K562 (cell line): ENCODE data around the gene LY6G6F. TPM values are rescaled to one million over a fixed set of nuclear protein-coding genes. Genes with fewer than 3 reads are reported as not detected.

Experiments
- CHD2 ChIP-seq: IDR thresholded peaks from 2 replicates; pipeline ENCODE4 v1.6.1; 2011; ENCODE audit warnings: low read depth, low read length
- CREB1 ChIP-seq, 2 experiments: sonication (generic) in 1 of 2; formaldehyde crosslinking in 1 of 2; IDR thresholded peaks; 2 replicates each; pipeline versions ENCODE4 v1.6.1 to v1.8.0; 2012 to 2022; ENCODE audit warnings: inconsistent platforms in 1 of 2, mild to moderate bottlenecking in 1 of 2, missing genetic modification reagents in 1 of 2, moderate library complexity in 1 of 2
- DPF2 ChIP-seq: fragments of 450-650 bp; IDR thresholded peaks from 2 replicates; pipeline ENCODE4 v1.6.1; 2016
- ETV5 ChIP-seq: sonication (generic); formaldehyde crosslinking; IDR thresholded peaks from 2 replicates; pipeline ENCODE4 v1.4.0; 2020; ENCODE audit warnings: low read depth, mild to moderate bottlenecking, missing genetic modification reagents
- GTF2F1 ChIP-seq: IDR thresholded peaks from 2 replicates; pipeline ENCODE4 v1.6.1; 2011; ENCODE audit warnings: low read depth, low read length, improper control_type of control experiment
- HDAC1 ChIP-seq, 2 experiments: fragments of 450-650 bp; IDR thresholded peaks; 2 replicates each; pipeline ENCODE4 v1.6.1; 2016 to 2017; ENCODE audit warnings: inconsistent platforms in 1 of 2, mild to moderate bottlenecking in 1 of 2, moderate library complexity in 1 of 2
- HIVEP1 ChIP-seq: fragments of 250-450 bp; sonication (Bioruptor Pico); IDR thresholded peaks from 2 replicates; pipeline ENCODE4 v1.4.0; 2020; ENCODE audit warnings: mild to moderate bottlenecking
- HMG20B ChIP-seq: fragments of 250-450 bp; sonication (Bioruptor Pico); IDR thresholded peaks from 2 replicates; pipeline ENCODE4 v1.5.0; 2021; ENCODE audit warnings: mild to moderate bottlenecking
- MAZ ChIP-seq, 2 experiments: fragments of 450-650 bp in 1 of 2; sonication (generic) in 1 of 2; formaldehyde crosslinking; IDR thresholded peaks in 1 of 2; conservative IDR thresholded peaks in 1 of 2; 2 replicates each; pipeline versions ENCODE4 v1.4.0 to v1.5.0; 2020; ENCODE audit warnings: mild to moderate bottlenecking in 1 of 2, missing genetic modification reagents in 1 of 2
- POLR2B ChIP-seq: fragments of 450-650 bp; IDR thresholded peaks from 2 replicates; pipeline ENCODE4 v1.6.1; 2018; ENCODE audit warnings: low read depth; ENCODE audit not compliant: partially characterized antibody
- SAFB ChIP-seq: fragments of 200-400 bp; formaldehyde crosslinking; IDR thresholded peaks from 2 replicates; pipeline ENCODE4 v1.6.1; 2017; ENCODE audit warnings: low read depth, low read length, borderline replicate concordance
- TBL1XR1 ChIP-seq, 2 experiments: IDR thresholded peaks; 2 replicates each; pipeline ENCODE4 v1.6.1; 2012; ENCODE audit warnings: improper control_type of control experiment in 2 of 2, low read length in 2 of 2, mild to moderate bottlenecking in 1 of 2
- XRCC3 ChIP-seq: fragments of 450-650 bp; IDR thresholded peaks from 2 replicates; pipeline ENCODE4 v1.6.1; 2017; ENCODE audit warnings: mild to moderate bottlenecking, moderate library complexity
- ZC3H8 ChIP-seq: fragments of 450-650 bp; IDR thresholded peaks from 2 replicates; pipeline ENCODE4 v1.6.1; 2017
- ZKSCAN1 ChIP-seq: fragments of 150-350 bp; IDR thresholded peaks from 2 replicates; pipeline ENCODE4 v1.6.1; 2016; ENCODE audit warnings: low read depth, low read length
- ZNF124 ChIP-seq: sonication (generic); formaldehyde crosslinking; IDR thresholded peaks from 2 replicates; pipeline ENCODE4 v1.8.1; 2022; ENCODE audit warnings: missing genetic modification reagents
- ZNF324 ChIP-seq: fragments of 250-450 bp; sonication (Bioruptor Pico); IDR thresholded peaks from 2 replicates; pipeline ENCODE4 v1.4.0; 2020; ENCODE audit warnings: mild to moderate bottlenecking
- ZNF644 ChIP-seq: fragments of 200-800 bp; sonication (Bioruptor generic); IDR thresholded peaks from 2 replicates; pipeline ENCODE4 v1.6.1; 2016; ENCODE audit warnings: low read depth, missing genetic modification characterization, missing compliant biosample characterization
- polyA plus RNA-seq, 8 experiments: library from polyadenylated mRNA; depleted of rRNA in 4 of 8; stranded (reverse) in 5 of 8; unstranded in 3 of 8; fragments of >200 nt; fragmentation: Nextera tagmentation in 2 of 8; fragmentation: Illumina TruSeq in 1 of 8; extraction: Ambion mirVana in 2 of 8; extraction: Trizol in 1 of 8; gene quantifications; 2 replicates each; pipeline versions ENCODE4 v1.2.1 to v1.2.3, GENCODE V29; 2011 to 2014; ENCODE audit warnings: inconsistent platforms in 1 of 8, missing spikeins in 1 of 8
- total RNA-seq, 7 experiments: library from RNA; depleted of rRNA in 6 of 7; stranded (reverse); fragments of >200 nt in 6 of 7; fragmentation: Illumina TruSeq in 2 of 7; extraction: Trizol in 2 of 7; gene quantifications; 2 replicates each; pipeline versions ENCODE4 v1.2.1 to v1.2.3, GENCODE V29; 2011 to 2021; ENCODE audit warnings: low replicate concordance in 1 of 7
- TF ChIP-seq, protein P1 (sequence below): fragments of 250-450 bp; sonication (Bioruptor Pico); IDR thresholded peaks from 2 replicates; pipeline ENCODE4 v1.8.0; 2021; ENCODE audit warnings: moderate library complexity, mild to moderate bottlenecking, inconsistent platforms
- TF ChIP-seq, protein P2 (sequence below), 3 experiments: IDR thresholded peaks in 2 of 3; conservative IDR thresholded peaks in 1 of 3; 2 replicates each; pipeline ENCODE4 v1.5.1; 2011 to 2012; ENCODE audit warnings: low read length in 3 of 3, mild to moderate bottlenecking in 3 of 3, control low read depth in 2 of 3, improper control_type of control experiment in 1 of 3, inconsistent platforms in 1 of 3, low read depth in 1 of 3, mixed read lengths in 1 of 3, moderate library complexity in 1 of 3; ENCODE audit not compliant: insufficient read depth in 2 of 3
- TF ChIP-seq, protein P3 (sequence below): fragments of 250-450 bp; sonication (Bioruptor Pico); IDR thresholded peaks from 2 replicates; pipeline ENCODE4 v1.4.0; 2020
- TF ChIP-seq, protein P4 (sequence below): fragments of 450-650 bp; IDR thresholded peaks from 2 replicates; pipeline ENCODE4 v1.7.1; 2018; ENCODE audit warnings: mild to moderate bottlenecking, low read depth; ENCODE audit not compliant: partially characterized antibody

LY6G6F gene
- total and polyA plus RNA-seq, 9 of the 15 experiments (the other 6 are each of a cell fraction or from before 2014, with no cell fraction given): 0.14 to 0.50 (median 0.28) TPM; not detected in 2

DNA sequence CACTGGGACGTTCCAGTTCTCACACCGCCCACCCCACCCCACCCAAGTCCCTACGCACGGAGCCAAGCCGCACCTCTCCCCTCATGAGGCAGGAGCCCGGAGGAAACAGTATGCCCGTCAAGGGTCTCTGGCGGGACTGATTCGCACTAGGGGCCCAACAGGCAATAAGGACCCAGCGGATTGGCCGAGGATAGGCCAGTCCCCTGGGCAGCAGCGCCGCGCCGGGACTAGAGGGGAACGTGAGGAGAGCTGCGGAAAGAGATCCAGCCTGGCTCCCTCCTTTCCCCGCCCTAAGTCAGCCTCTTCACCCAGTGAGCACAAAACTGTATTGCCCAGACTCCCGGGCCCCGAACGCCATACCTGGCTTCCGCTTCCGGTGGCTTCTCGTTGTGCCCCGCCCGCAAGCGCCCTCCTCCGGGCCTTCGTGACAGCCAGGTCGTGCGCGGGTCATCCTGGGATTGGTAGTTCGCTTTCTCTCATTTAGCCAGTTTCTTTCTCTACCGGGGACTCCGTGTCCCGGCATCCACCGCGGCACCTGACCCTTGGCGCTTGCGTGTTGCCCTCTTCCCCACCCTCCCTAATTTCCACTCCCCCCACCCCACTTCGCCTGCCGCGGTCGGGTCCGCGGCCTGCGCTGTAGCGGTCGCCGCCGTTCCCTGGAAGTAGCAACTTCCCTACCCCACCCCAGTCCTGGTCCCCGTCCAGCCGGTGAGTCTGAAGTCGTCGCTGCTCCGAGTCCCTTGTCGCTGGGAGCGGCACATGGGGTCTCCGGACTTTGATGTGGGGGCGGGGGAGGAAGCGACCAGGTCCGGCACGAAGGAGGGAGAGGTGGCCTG lies 40.9 kb upstream of the LY6G6F start, which contains the start of gene CSNK2B (continued):
- TF ChIP-seq ZKSCAN1 (0 out of 2 replicates have a peak, but pooled peaks have one; percentile 29), ETV5 (CRISPR knock-in tag) (peak; percentile 87; the same call in 1 of the 2 replicates), XRCC3 (no peak), ZC3H8 (peak; percentile 60; the same call in 1 of the 2 replicates), ZNF324 (CRISPR knock-in tag) (peak; percentile 25; the same call in 1 of the 2 replicates), MAZ (CRISPR knock-in tag; conservative IDR thresholded peaks at IDR 0.05 in 1 of 2, IDR thresholded peaks at IDR 0.05 in 1 of 2) (peak; percentile 99), ZNF124 (CRISPR knock-in tag) (no peak), TBL1XR1 (IDR thresholded peaks at IDR 0.05; ENCODE audit: low read length in 2 of 2) (peak; percentile 47 to 50; a peak in 2 of 4 replicates), ZNF644 (tag) (peak; percentile 95), CREB1 (IDR thresholded peaks at IDR 0.05) (peak; percentile 89), CREB1 (CRISPR knock-in tag; IDR thresholded peaks at IDR 0.05) (peak; percentile 83; the same call in 1 of the 2 replicates), HDAC1 (IDR thresholded peaks at IDR 0.05) (peak in 1 of 2 experiments; percentile 97; a peak in 2 of 4 replicates), GTF2F1 (peak; percentile 29; the same call in 1 of the 2 replicates), DPF2 (peak; percentile 50; the same call in 1 of the 2 replicates), CHD2 (peak; percentile 12; the same call in 1 of the 2 replicates), SAFB (no peak), HMG20B (CRISPR knock-in tag) (no peak), HIVEP1 (peak; percentile 69; the same call in 1 of the 2 replicates), POLR2B (peak; percentile 95)
- TF ChIP-seq, protein P1, sequence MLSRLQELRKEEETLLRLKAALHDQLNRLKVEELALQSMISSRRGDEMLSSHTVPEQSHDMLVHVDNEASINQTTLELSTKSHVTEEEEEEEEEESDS: no peak
- TF ChIP-seq, protein P2, sequence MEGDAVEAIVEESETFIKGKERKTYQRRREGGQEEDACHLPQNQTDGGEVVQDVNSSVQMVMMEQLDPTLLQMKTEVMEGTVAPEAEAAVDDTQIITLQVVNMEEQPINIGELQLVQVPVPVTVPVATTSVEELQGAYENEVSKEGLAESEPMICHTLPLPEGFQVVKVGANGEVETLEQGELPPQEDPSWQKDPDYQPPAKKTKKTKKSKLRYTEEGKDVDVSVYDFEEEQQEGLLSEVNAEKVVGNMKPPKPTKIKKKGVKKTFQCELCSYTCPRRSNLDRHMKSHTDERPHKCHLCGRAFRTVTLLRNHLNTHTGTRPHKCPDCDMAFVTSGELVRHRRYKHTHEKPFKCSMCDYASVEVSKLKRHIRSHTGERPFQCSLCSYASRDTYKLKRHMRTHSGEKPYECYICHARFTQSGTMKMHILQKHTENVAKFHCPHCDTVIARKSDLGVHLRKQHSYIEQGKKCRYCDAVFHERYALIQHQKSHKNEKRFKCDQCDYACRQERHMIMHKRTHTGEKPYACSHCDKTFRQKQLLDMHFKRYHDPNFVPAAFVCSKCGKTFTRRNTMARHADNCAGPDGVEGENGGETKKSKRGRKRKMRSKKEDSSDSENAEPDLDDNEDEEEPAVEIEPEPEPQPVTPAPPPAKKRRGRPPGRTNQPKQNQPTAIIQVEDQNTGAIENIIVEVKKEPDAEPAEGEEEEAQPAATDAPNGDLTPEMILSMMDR (IDR thresholded peaks at IDR 0.05 in 2 of 3, conservative IDR thresholded peaks at IDR 0.05 in 1 of 3; ENCODE audit: insufficient read depth in 2 of 3, low read depth in 1 of 3, low read length in 3 of 3): peak; percentile 18 to 42 (median 33); a peak in 4 of 6 replicates
- TF ChIP-seq, protein P3, sequence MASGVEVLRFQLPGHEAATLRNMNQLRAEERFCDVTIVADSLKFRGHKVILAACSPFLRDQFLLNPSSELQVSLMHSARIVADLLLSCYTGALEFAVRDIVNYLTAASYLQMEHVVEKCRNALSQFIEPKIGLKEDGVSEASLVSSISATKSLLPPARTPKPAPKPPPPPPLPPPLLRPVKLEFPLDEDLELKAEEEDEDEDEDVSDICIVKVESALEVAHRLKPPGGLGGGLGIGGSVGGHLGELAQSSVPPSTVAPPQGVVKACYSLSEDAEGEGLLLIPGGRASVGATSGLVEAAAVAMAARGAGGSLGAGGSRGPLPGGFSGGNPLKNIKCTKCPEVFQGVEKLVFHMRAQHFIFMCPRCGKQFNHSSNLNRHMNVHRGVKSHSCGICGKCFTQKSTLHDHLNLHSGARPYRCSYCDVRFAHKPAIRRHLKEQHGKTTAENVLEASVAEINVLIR (CRISPR knock-in tag): peak; percentile 80
- TF ChIP-seq, protein P4, sequence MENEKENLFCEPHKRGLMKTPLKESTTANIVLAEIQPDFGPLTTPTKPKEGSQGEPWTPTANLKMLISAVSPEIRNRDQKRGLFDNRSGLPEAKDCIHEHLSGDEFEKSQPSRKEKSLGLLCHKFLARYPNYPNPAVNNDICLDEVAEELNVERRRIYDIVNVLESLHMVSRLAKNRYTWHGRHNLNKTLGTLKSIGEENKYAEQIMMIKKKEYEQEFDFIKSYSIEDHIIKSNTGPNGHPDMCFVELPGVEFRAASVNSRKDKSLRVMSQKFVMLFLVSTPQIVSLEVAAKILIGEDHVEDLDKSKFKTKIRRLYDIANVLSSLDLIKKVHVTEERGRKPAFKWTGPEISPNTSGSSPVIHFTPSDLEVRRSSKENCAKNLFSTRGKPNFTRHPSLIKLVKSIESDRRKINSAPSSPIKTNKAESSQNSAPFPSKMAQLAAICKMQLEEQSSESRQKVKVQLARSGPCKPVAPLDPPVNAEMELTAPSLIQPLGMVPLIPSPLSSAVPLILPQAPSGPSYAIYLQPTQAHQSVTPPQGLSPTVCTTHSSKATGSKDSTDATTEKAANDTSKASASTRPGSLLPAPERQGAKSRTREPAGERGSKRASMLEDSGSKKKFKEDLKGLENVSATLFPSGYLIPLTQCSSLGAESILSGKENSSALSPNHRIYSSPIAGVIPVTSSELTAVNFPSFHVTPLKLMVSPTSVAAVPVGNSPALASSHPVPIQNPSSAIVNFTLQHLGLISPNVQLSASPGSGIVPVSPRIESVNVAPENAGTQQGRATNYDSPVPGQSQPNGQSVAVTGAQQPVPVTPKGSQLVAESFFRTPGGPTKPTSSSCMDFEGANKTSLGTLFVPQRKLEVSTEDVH: peak; percentile 91
